GM19467 (cell line): Measurements from ENCODE around the gene RAET1L.
"Not testable (repeated sequence)": the region's sequence is repeated elsewhere in the genome, so short reads cannot be mapped to it uniquely, and the experiment has no call there.

ENCODE experiments used
- ATAC-seq: cut with Tn5 transposase; IDR thresholded peaks from one replicate; pipeline ENCODE4 v1.9.1; 2021; ENCODE audit warnings: mild to moderate bottlenecking, moderate library complexity; ENCODE audit not compliant: unreplicated experiment

RAET1L gene

GRCh38 chr6:149999636-150000035, 25.7 kb downstream of the RAET1L start:
- ATAC-seq = no peak

- ATAC-seq = no peak
Observed at GRCh38 chr6:149995971-149996370, 29.4 kb downstream of the RAET1L start.

DNA sequence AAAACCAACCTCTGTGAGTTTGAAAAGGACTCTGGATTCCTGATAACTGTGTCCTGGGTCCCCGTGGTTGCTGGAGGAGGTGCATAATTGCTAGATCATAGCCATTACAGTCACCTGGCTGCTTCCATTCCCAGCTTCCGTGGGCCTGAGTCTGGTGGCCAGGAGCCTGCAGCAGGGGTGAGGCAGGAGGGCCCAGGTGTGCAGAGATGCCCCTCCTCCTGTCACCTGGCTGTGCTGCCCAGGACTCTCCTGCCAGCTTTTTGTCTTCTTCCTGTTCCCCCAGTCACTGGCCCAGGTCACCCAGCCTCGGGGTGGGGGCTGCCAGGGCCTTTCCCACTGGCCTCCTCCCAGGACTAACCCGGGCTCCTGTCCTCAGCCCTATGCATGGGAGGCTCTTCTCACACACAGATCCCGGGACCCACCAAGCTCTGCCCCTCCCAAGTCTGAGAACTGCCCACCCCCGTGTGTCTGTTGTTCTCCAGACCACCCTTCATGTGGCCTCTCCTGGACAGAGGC, 30.0 kb downstream of the RAET1L start:
- no peak for ATAC-seq

DNA sequence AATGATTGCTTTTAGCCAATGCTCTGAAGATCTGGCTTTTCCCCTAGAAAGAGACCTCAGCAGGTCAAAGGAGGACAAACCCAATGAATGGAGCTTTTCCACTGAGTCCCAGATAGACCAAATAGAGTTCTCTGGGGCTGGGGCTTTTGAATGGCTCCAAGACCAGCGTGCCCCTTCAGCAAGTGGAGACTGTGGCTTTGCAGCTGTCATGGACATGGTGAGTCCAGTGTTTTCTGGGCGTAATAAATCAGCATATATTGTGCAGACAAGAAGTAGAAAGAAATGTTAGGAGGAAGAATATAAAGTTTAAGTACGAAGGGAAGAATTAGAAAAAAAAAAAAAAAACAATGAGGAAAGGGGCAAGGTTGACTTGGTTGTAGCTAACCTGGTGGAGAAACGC, 33.5 kb downstream of the RAET1L start:
- no peak for ATAC-seq

DNA sequence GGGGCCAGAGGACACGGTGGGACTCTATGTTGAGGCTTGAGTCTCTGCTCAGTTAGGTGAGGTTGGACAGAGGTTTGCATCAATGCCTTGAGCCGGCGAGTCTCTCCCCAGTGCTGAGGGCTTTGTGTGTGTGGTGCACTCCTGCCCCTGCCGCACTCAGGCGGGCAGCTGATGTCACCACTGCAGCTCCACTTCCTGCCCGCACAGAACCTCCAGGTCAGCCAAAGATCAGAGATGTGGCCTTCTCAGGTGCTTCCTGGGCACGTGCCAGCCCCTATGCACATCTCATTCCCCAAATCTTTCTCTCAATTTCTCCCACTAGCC, 33.9 kb downstream of the RAET1L start:
- not testable (repeated sequence) for ATAC-seq

DNA sequence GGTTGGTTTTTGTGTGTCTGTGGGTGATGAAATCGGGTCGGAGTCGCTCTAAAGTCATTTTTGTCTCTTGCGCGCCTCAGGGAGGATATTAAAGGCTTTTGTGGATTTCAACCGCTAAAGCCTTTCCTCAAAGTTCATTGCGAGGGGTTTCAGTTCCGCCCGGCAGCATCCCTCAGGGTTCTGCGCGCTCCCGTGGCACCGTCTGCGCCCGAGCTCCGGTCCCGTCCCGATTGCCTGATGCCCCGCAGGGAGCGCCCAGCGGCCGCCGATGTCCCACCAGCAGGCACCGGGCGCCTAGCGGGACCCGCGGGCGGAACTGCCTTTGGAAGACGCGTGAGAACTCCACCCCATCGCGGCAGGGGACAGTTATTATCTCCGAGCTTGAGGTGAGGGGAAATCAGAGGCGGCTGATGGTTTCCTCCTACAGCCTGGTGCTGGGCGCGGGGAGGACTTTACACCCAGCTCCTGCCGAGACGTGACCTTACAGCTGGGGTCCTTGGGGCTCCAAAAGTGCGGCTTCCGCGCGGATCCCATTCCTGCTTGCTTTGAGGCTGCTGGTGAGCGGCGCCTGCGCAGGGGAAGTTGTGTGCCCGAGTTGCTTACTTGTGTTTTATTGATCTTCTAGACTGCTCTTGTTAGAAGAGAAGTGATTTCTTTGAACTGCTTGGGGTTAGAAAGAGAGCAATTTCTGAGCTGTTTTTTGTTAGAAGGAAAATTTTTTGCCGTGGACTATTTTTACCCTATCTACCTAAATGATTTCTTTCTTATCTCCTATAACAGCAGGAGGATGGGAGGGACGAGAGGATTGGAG, 34.5 kb downstream of the RAET1L start:
- no peak for ATAC-seq

- ATAC-seq = no peak
Observed at GRCh38 chr6:149990212-149990660, 35.1 kb downstream of the RAET1L start.

GRCh38 chr6:149988550-149989346, 36.6 kb downstream of the RAET1L start:
- no peak for ATAC-seq

GRCh38 chr6:149987602-149988107, 37.7 kb downstream of the RAET1L start:
- ATAC-seq = no peak

GRCh38 chr6:149985481-149985937, 39.8 kb downstream of the RAET1L start:
- ATAC-seq = no peak

DNA sequence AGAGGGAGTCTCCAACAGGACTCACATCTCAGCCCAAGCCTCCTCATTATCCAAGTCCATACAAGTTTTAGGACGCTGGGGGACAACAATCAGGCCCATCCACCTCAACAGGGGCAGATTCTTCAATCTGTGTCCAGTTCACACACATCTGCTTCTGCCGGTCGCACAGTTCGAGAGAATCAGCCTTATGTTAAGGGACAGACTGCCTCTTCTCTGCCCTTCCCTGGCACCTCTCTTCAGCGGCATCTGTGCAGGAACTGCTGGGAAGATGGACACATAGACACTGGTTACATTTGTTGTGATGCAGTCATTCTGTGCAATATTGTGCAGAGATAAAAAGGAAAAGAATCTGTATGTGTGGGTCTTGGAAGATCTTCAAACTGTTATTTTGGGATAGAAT, 40.6 kb downstream of the RAET1L start:
- ATAC-seq = no peak

- no peak for ATAC-seq
Observed at GRCh38 chr6:149983145-149983544, 42.2 kb downstream of the RAET1L start.

- ATAC-seq = no peak
Observed at GRCh38 chr6:149979293-149979692, 46.0 kb downstream of the RAET1L start.

DNA sequence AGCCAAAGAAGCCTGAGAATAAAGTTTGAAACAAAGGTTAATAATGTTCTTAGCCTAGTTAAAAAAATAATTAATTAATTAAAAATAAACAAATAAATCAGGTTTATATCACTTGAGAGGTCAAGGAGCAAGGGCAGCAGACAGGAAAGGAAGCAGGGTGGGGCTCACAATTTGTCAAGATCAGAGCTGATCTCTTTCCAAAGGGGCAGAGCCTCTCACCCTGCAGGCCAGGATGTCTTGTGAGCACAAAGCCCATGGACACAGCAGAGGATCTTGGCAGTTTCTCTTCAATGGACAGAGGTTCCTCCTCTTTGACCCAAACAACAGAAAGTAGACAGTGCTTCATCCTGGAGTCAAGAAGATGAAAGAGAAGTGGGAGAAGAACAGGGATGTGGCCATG, 46.7 kb downstream of the RAET1L start:
- no peak for ATAC-seq

DNA sequence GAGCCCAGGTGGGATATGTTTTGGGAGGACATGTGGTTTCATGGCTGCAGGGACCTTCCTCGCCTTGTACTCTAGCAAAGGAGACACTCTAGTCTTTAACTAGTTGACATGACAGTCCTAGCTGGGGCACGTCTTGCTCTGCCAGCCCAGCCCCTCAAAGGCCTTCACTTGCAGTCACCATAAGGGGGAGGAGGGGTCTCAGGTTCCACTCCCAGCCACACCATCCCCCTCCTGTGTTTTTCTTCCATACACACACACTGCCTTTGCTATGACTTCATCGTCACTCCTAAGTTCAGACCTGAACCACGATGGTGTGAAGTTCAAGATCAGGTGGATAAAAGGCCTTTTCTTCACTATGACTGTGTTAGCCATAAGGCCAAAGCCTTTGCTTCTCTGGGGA, 48.1 kb downstream of the RAET1L start:
- no peak for ATAC-seq

DNA sequence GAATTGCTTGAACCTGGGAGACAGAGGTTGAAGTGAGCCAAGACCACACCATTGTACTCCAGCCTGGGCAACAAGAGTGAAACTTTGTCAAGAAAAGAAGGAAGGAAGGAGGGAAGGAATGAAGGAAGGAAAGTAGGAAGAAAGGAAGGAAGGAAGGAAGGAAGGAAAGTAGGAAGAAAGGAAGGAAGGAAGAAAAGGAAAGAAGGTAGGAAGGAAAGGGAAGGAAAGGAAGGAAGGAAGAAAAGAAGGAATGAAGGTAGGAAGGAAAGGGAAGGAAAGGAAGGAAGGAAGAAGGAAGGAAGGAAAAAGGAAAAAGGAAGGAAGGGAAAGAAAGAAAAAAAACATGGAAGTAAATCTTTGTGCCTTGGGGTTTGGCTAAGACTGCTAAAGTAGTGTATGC, 49.9 kb downstream of the RAET1L start:
- ATAC-seq = no peak

GRCh38 chr6:149974825-149975224, 50.5 kb downstream of the RAET1L start:
- no peak for ATAC-seq

DNA sequence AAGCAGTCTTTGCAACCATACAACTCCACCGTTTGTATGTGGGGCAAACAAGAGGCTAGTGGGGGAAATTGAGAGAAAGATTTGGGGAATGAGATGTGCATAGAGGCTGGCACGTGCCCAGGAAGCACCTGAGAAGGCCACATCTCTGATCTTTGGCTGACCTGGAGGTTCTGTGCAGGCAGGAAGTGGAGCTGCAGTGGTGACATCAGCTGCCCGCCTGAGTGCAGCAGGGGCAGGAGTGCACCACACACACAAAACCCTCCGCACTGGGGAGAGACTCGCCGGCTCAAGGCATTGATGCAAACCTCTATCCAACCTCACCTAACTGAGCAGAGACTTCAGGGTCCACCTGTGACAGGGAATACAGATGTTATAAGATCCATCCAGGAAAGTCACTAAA, 50.9 kb downstream of the RAET1L start:
- not testable (repeated sequence) for ATAC-seq

DNA sequence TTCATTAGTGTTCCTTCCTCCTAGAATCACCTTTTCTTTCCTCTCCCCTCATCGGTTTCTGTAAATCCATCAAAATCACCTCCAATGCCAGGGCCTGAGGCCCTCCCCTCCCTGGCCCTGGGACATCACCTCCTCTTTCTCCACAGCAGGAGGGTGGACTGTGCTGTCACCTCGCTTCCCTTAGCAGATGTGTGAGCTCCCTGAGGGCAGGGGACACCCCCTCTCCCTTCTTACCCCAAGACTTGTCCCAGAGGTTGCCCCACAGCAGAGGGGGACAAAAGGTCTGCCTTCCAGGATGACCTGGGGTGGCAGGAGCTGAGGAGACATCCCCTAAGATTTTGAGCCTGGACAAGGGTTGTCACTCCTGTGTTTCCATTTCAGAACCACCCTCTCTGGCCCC, 55.7 kb downstream of the RAET1L start:
- no peak for ATAC-seq

- not testable (repeated sequence) for ATAC-seq
Observed at GRCh38 chr6:149968909-149969308, 56.4 kb downstream of the RAET1L start.
